HG03103 (cell line): ENCODE results near the gene WNT6.
"Not testable (repeated sequence)": the region's sequence is repeated elsewhere in the genome, so short reads cannot be mapped to it uniquely, and the experiment has no call there.

Experiments
- ATAC-seq: cut with Tn5 transposase; IDR thresholded peaks from one replicate; pipeline ENCODE4 v1.9.1; 2021; ENCODE audit warnings: low read depth; ENCODE audit not compliant: unreplicated experiment

The WNT6 gene

GRCh38 chr2:218829868-218830451 lies 29.6 kb upstream of the WNT6 start:
- no peak for ATAC-seq

DNA sequence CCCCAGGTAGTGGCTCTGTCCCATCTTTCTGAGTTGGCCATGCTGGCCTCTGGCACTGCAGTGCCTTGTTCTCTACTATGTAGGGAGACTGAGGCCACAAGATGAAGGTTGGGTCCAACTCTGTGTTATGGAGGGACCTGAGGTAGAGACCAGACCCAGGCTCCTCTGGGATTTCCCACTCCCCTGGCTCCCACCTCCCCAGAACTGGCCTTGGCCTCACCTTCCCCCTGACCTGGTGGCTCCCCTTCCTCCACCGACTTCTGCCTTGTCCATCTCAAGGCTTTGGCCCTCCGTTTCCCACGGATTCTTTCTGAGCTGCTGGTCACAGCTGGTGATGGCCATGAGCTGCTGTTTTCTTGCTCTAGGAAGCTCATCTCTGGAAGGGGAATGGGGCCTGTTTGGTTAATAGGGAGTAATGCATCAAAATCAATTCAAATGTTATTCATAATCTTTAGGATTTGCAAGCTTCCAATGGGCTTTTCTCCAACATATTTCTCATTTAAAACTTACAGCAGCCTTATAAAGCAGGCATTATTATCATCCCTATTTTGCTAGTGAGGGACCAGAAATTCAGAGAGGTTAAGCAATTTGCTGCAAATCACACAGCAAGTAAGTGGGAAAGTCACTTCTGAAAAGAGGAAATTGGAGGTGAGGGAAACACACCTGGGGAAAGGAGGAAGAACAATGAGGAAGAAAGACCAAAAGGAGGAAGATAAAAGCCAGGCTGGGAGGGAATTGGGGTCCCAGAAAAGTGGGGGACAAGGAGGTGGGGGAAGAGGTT lies 28.9 kb upstream of the WNT6 start:
- ATAC-seq, result no peak

- no peak for ATAC-seq
These were observed 28.1 kb upstream of the WNT6 start, which contains the start of gene PRKAG3 for GRCh38 chr2:218831378-218831990. TSS of gene PRKAG3 (minus strand) at chr2:218831803.

DNA sequence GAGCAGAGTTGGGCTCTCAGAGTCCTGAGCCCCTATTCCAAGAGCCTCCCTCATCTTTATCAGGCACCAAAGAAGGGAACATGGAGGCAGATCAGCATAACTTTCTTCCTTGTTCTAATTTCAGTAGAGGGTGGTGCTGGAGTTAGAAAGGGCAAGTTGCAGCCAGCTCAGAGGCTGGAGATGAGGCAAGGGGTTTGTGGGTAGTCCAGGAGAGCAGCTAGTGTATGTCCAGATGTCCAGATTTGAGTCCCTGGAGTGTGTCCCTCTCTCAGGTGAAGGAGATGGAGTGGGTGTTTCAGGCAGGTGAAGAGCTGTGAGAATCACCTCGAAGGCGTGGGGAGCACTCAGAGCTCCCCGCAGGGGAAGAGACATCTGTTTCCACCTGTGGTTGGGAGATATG lies 27.5 kb upstream of the WNT6 start:
- ATAC-seq, result no peak

DNA sequence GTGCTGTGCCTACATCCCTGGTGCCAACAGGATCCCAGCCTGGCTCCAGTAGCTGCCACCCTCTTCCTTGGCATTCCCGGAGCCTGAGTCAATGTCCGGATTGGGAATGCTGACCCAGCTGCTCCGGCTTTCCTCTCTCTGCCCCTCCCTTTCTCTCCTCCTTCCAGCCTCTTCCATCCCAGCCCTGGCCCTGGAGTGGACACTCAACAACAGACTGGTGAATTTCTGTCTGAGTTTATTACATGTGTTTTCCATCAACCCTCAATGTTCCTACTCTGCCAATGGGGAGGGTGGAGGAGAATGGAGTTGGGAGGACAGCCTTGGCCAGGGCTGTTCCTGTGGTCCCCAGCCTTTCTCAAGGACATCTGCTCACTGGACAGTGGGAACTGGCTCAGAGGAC lies 27.1 kb upstream of the WNT6 start:
- no peak for ATAC-seq

- ATAC-seq, result no peak
These were observed 26.5 kb upstream of the WNT6 start for GRCh38 chr2:218833023-218833609.

- ATAC-seq, result no peak
These were observed 24.9 kb upstream of the WNT6 start for GRCh38 chr2:218834685-218835084.

- no peak for ATAC-seq
These were observed 22.1 kb upstream of the WNT6 start for GRCh38 chr2:218837495-218837894.

DNA sequence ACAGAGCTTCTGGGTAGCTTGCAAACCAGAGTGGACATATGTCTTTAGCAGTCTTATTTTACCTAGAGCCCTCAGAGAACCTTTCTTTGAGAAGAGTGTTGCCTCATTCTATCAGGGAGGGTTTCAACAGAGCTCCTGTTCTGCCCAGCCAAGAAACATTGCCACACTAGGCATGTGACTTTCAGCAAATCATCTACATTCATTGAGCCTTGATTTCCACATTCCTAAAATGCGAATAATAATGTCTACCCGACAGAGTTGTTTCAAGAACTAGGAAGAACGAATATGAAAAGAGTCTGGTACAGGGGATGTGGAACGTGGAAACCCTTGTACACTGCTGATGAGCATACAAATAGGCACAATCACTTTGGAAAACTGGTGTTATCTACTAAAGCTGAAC lies 20.2 kb upstream of the WNT6 start:
- ATAC-seq, result no peak

- no peak for ATAC-seq
These were observed 19.7 kb upstream of the WNT6 start for GRCh38 chr2:218839888-218840287.

- ATAC-seq, result not testable (repeated sequence)
These were observed 15.3 kb upstream of the WNT6 start for GRCh38 chr2:218844334-218844733.

DNA sequence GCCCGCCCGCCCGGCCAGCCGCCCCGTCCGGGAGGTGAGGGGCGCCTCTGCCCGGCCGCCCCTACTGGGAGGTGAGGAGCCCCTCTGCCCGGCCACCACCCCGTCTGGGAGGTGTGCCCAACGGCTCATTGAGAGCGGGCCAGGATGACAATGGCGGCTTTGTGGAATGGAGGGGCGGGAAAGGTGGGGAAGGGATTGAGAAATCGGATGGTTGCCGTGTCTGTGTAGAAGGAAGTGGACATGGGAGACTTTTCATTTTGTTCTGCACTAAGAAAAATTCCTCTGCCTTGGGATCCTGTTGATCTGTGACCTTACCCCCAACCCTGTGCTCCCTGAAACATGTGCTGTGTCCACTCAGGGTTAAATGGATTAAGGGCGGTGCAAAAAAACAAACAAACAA lies 12.6 kb upstream of the WNT6 start:
- not testable (repeated sequence) for ATAC-seq

GRCh38 chr2:218849721-218850120 lies 9.9 kb upstream of the WNT6 start:
- no peak for ATAC-seq

GRCh38 chr2:218850796-218851195 lies 8.8 kb upstream of the WNT6 start:
- ATAC-seq, result no peak

GRCh38 chr2:218851286-218851685 lies 8.3 kb upstream of the WNT6 start:
- no peak for ATAC-seq

- ATAC-seq, result no peak
These were observed 6.5 kb upstream of the WNT6 start for GRCh38 chr2:218852911-218853667.

DNA sequence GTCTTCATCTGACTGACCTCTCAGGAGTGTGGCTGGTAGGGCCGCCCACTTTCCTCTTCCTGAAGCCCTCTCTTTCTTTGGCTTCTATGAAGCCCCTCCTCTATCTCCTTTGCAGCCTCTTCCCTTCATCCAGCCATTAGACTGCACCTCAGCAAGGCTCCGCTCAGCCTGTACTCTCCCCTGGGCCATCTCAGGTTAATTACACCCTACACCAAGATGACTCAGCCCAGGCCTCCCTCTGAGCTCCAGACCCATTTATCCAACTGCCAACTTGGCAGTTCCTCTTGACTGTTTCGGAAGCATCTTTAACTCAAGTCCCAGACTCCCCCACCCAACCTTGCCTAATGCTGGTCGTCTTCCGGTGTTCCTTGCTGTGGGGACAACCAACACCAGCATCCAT lies 5.8 kb upstream of the WNT6 start:
- no peak for ATAC-seq

DNA sequence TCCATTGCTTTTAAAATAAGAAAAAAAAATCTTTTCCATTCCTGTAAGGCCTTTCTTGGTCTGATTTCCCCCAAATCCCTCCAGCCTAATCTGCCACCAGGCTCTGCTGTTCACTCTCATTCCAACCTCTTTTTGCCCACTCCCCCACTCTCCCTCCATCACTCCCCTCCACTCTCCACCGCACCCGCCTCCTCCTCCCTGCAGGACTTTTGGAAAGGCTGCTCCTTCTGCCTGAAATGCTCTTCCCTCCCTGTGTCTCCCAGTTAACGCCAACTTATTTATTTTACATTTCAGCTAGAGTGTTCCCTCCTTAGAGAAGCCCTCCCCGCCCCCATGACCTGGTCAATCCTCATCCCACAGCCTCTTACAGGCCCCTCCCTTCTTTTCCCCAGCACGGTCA lies 4.7 kb upstream of the WNT6 start:
- ATAC-seq, result no peak

GRCh38 chr2:218855305-218856166 lies 4.1 kb upstream of the WNT6 start:
- no peak for ATAC-seq
